SK-N-SH (cell line): Measurements from ENCODE around the gene PARP8. TPM values are rescaled to one million over a fixed set of nuclear protein-coding genes. Genes with fewer than 3 reads are reported as not detected.
"Not testable (repeated sequence)": the region's sequence is repeated elsewhere in the genome, so short reads cannot be mapped to it uniquely, and the experiment has no call there.

Experiments used
- CTCF ChIA-PET: fragments of 300-600, 350-600 bp; formaldehyde crosslinking; extraction: SDS; loops from one replicate; lab custom pipeline; 2021; lab: Yijun Ruan, JAX
- POLR2A ChIA-PET: fragments of 350-600 bp; sonication (Branson Sonifier 250); formaldehyde crosslinking; extraction: SDS; loops from one replicate; lab custom pipeline; 2020; ENCODE audit warnings: antibody characterized with exemption, inconsistent platforms; lab: Yijun Ruan, JAX
- DNase-seq: peaks from one replicate; pipeline ENCODE4 v3.0.0; 2012
- H2AFZ ChIP-seq: fragments of 200-600 bp; sonication (generic); 2 replicates; pipeline ENCODE4 v1.8.1; 2016; ENCODE audit warnings: antibody characterized with exemption, mild to moderate bottlenecking, low read depth
- H3F3A ChIP-seq: fragments of 200-600 bp; sonication (generic); replicated peaks from 2 replicates; pipeline ENCODE3; 2016; ENCODE audit warnings: antibody characterized with exemption, mild to moderate bottlenecking; ENCODE audit not compliant: insufficient read depth
- H3K27ac ChIP-seq, 2 experiments: fragments of 200-500 bp in 1 of 2; fragments of 200-600 bp in 1 of 2; sonication (Bioruptor generic) in 1 of 2; sonication (generic), shearing (Covaris generic) in 1 of 2; 2 replicates each; pipeline versions ENCODE4 v1.5.1 to v1.6.1; 2014 to 2016; ENCODE audit warnings: low read depth in 2 of 2, inconsistent platforms in 1 of 2, low read length in 1 of 2, mild to moderate bottlenecking in 1 of 2, mixed read lengths in 1 of 2
- H3K27me3 ChIP-seq: fragments of 200-600 bp; sonication (generic), shearing (Covaris generic); 2 replicates; pipeline ENCODE4 v1.6.1; 2016; ENCODE audit warnings: mixed run types; ENCODE audit not compliant: insufficient read depth
- H3K36me3 ChIP-seq, 2 experiments: fragments of 200-500 bp in 1 of 2; fragments of 200-600 bp in 1 of 2; sonication (Bioruptor generic) in 1 of 2; sonication (generic) in 1 of 2; replicated peaks in 1 of 2; 2 replicates each; pipeline versions ENCODE3 to v1.5.1; 2014 to 2016; ENCODE audit warnings: low read length in 1 of 2, mild to moderate bottlenecking in 1 of 2; ENCODE audit not compliant: insufficient read depth in 2 of 2, control insufficient read depth in 1 of 2
- H3K4me1 ChIP-seq, 2 experiments: fragments of 200-500 bp in 1 of 2; fragments of 200-600 bp in 1 of 2; sonication (Bioruptor generic) in 1 of 2; sonication (generic), shearing (Covaris generic) in 1 of 2; 2 replicates each; pipeline versions ENCODE4 v1.5.1 to v1.6.1; 2014 to 2016; ENCODE audit warnings: low read depth in 1 of 2, low read length in 1 of 2, mixed run types in 1 of 2; ENCODE audit not compliant: insufficient read depth in 2 of 2, control insufficient read depth in 1 of 2
- H3K4me2 ChIP-seq: fragments of 200-600 bp; sonication (generic), shearing (Covaris generic); 2 replicates; pipeline ENCODE4 v1.6.1; 2017; ENCODE audit warnings: mixed run types
- H3K4me3 ChIP-seq, 2 experiments: fragments of 200-500 bp in 1 of 2; fragments of 200-600 bp in 1 of 2; sonication (Bioruptor generic) in 1 of 2; sonication (generic), shearing (Covaris generic) in 1 of 2; 2 replicates each; pipeline versions ENCODE4 v1.5.1 to v1.8.1; 2014 to 2016; ENCODE audit warnings: low read depth in 2 of 2, inconsistent platforms in 1 of 2, low read length in 1 of 2, mild to moderate bottlenecking in 1 of 2, mixed read lengths in 1 of 2, moderate library complexity in 1 of 2
- H3K79me2 ChIP-seq: fragments of 200-600 bp; sonication (generic); 2 replicates; pipeline ENCODE4 v1.8.1; 2017; ENCODE audit warnings: mild to moderate bottlenecking; ENCODE audit not compliant: insufficient read depth
- H3K9ac ChIP-seq: fragments of 200-600 bp; sonication (generic); 2 replicates; pipeline ENCODE4 v1.6.1; 2017; ENCODE audit warnings: mixed run types
- H3K9me2 ChIP-seq: fragments of 200-600 bp; sonication (generic); 2 replicates; pipeline ENCODE4 v1.6.1; 2017; ENCODE audit warnings: mixed run types
- H3K9me3 ChIP-seq: fragments of 200-600 bp; sonication (generic); 2 replicates; pipeline ENCODE4 v1.6.1; 2017; ENCODE audit warnings: mixed run types, mild to moderate bottlenecking, moderate library complexity
- H4K20me1 ChIP-seq: fragments of 200-600 bp; sonication (generic); 2 replicates; pipeline ENCODE4 v1.6.1; 2017; ENCODE audit warnings: mild to moderate bottlenecking, mixed run types; ENCODE audit not compliant: insufficient read depth
- GATA2 ChIP-seq: sonication (generic); formaldehyde crosslinking; IDR thresholded peaks from 2 replicates; pipeline ENCODE4 v1.5.0; 2020; ENCODE audit warnings: mild to moderate bottlenecking, missing genetic modification reagents
- IRF3 ChIP-seq: fragments of 150-350 bp; IDR thresholded peaks from 2 replicates; pipeline ENCODE4 v1.6.1; 2016; ENCODE audit warnings: mild to moderate bottlenecking, low read depth, low read length
- NRF1 ChIP-seq: IDR thresholded peaks from 2 replicates; pipeline ENCODE4 v1.6.1; 2012; ENCODE audit warnings: low read depth, mild to moderate bottlenecking, low read length
- RCOR1 ChIP-seq: fragments of 150-350 bp; IDR thresholded peaks from 2 replicates; pipeline ENCODE4 v1.6.1; 2017; ENCODE audit warnings: antibody characterized with exemption, low read length
- RFX5 ChIP-seq: IDR thresholded peaks from 2 replicates; pipeline ENCODE4 v1.6.1; 2012; ENCODE audit warnings: mild to moderate bottlenecking, improper control_type of control experiment, low read length
- ZBTB33 ChIP-seq: IDR thresholded peaks from 2 replicates; pipeline ENCODE4 v1.4.0; 2012; ENCODE audit warnings: low read depth, borderline replicate concordance
- WGBS: methylation state at CpG from one replicate; pipeline ENCODE4 v1.1.6; 2017; ENCODE audit warnings: low lambda C conversion rate; 5-methylcytosine and 5-hydroxymethylcytosine counted together
- polyA plus RNA-seq, 3 experiments: library from polyadenylated mRNA; depleted of rRNA; stranded (reverse); fragments of >200 nt; gene quantifications; 2 replicates each; pipeline ENCODE4 v1.2.3, GENCODE V29; 2012

The PARP8 gene
- polyA plus RNA-seq, 1 of the 3 experiments (the other 2 are of a cell fraction) = 6.2 TPM

GRCh38 chr5:50623666-50624065 lies 42.8 kb upstream of the PARP8 start:
- no peaks in the 10 kb centered on the region for H3K36me3 ChIP-seq
- POLR2A ChIA-PET = no interaction called here
- H3K9me3 ChIP-seq = no peaks in the 10 kb centered on the region
- H3F3A ChIP-seq = no peaks in the 10 kb centered on the region
- H3K27ac ChIP-seq = no peak overlapping the region
- no peaks in the 10 kb centered on the region for H3K27me3 ChIP-seq
- H3K4me1 ChIP-seq = no peaks in the 10 kb centered on the region
- no peak overlapping the region for H2AFZ ChIP-seq
- H4K20me1 ChIP-seq = no peaks in the 10 kb centered on the region
- H3K79me2 ChIP-seq = no peaks in the 10 kb centered on the region
- TF ChIP-seq RCOR1 (no peak), IRF3 (no peak), GATA2 (no peak), RFX5 (no peak), ZBTB33 (no peak), NRF1 (no peak)
- TF ChIP-seq, all 33 proteins: peak for 0
- Histone ChIP-seq H3K4me2 (no peak overlapping the region), H3K9ac (no peak overlapping the region), H3K4me3 (no peak overlapping the region), H3K9me2 (0 out of 2 replicates have a peak, but pooled peaks cover 2% of the 10 kb centered on the region)
- 57% methylated on average over 3 of the region's 3 CpGs for WGBS
- CTCF ChIA-PET = no interaction called here
- no peak for DNase-seq

GRCh38 chr5:50634866-50635265 lies 31.6 kb upstream of the PARP8 start:
- H3F3A ChIP-seq, POLR2A ChIA-PET, H2AFZ ChIP-seq, H3K9ac ChIP-seq, H3K27me3 ChIP-seq, H3K9me2 ChIP-seq, H3K9me3 ChIP-seq, H4K20me1 ChIP-seq, DNase-seq, H3K27ac ChIP-seq, CTCF ChIA-PET, H3K4me3 ChIP-seq, H3K79me2 ChIP-seq, H3K4me2 ChIP-seq, H3K4me1 ChIP-seq, H3K36me3 ChIP-seq: not testable (repeated sequence)
- WGBS = 14% methylated on average over 2 of the region's 2 CpGs

- H3K4me2 ChIP-seq, H3K27me3 ChIP-seq, H3K79me2 ChIP-seq, H3F3A ChIP-seq, CTCF ChIA-PET, H3K9me2 ChIP-seq, H2AFZ ChIP-seq, H3K4me1 ChIP-seq, H3K36me3 ChIP-seq, H3K9ac ChIP-seq, POLR2A ChIA-PET, H3K4me3 ChIP-seq, H3K27ac ChIP-seq, H4K20me1 ChIP-seq, DNase-seq, H3K9me3 ChIP-seq: not testable (repeated sequence)
- WGBS = 33% methylated on average over 2 of the region's 2 CpGs
Measured at GRCh38 chr5:50637576-50637975, 28.9 kb upstream of the PARP8 start.
